Subcutaneous adipose tissue (tissue), 4 donors: ENCODE measurements around the gene CNOT2. TPM values are rescaled to one million over a fixed set of nuclear protein-coding genes. Genes with fewer than 3 reads are reported as not detected.

Experiments
- total RNA-seq, 4 donors: library from RNA; depleted of rRNA; stranded (reverse); fragments of >200 nt; gene quantifications; one replicate each; pipeline ENCODE4 v1.1.0, GENCODE V29; 2016
- TF ChIP-seq, protein P1 (sequence below): fragments of 450-650 bp; IDR thresholded peaks from one replicate; pipeline ENCODE4 v1.5.1; 2016; ENCODE audit warnings: low read depth, mild to moderate bottlenecking, control low read depth, antibody characterized with exemption, moderate library complexity

CNOT2 gene, protein sequence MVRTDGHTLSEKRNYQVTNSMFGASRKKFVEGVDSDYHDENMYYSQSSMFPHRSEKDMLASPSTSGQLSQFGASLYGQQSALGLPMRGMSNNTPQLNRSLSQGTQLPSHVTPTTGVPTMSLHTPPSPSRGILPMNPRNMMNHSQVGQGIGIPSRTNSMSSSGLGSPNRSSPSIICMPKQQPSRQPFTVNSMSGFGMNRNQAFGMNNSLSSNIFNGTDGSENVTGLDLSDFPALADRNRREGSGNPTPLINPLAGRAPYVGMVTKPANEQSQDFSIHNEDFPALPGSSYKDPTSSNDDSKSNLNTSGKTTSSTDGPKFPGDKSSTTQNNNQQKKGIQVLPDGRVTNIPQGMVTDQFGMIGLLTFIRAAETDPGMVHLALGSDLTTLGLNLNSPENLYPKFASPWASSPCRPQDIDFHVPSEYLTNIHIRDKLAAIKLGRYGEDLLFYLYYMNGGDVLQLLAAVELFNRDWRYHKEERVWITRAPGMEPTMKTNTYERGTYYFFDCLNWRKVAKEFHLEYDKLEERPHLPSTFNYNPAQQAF
- total RNA-seq = 100 to 1,000 TPM; 115 to 211 (median 141) TPM

DNA sequence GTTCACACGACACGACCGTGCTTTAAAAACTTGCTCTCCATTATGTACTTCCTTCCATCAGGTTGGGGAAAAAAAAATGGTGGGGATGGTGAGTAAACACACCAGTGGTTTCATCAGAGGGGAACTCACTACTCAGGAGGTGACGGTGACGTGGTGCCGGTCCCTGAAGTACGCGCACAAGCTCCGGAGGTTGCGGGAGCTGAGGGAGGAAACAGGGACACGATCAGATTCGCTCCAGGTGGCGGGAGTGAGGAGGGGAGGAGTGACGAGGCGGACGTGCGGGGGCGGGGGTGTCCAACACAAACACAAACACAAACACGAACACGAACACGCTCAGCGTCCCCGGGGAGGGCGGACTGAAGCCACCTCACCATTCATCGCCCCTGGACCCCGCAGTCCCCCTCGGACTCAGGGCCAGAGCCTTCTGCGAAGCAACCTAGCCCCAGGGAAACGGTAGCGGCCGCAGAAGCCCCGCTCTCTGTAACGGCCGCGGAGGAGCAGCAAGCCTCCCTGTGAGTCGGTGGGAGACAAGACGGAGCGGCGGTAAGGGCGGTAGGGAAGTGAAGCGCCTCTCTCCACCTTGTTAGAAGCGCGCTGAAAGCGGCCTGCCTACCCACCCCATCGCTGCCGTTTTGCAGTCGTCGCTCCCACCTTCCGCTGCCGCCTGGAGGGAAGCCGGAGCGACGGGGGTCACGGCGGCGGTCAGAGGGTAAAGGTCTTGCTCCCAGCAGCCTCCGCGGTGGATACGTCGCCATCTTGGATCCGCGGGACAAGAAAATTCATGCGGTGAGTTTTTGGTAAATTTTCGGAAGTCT, at the start of gene CNOT2:
CNOT2 (plus strand) TSS at position 739 of the 815 bp plus-strand sequence. CDS start 34,794 bp downstream, outside the sequence.
- TF ChIP-seq, protein P1, sequence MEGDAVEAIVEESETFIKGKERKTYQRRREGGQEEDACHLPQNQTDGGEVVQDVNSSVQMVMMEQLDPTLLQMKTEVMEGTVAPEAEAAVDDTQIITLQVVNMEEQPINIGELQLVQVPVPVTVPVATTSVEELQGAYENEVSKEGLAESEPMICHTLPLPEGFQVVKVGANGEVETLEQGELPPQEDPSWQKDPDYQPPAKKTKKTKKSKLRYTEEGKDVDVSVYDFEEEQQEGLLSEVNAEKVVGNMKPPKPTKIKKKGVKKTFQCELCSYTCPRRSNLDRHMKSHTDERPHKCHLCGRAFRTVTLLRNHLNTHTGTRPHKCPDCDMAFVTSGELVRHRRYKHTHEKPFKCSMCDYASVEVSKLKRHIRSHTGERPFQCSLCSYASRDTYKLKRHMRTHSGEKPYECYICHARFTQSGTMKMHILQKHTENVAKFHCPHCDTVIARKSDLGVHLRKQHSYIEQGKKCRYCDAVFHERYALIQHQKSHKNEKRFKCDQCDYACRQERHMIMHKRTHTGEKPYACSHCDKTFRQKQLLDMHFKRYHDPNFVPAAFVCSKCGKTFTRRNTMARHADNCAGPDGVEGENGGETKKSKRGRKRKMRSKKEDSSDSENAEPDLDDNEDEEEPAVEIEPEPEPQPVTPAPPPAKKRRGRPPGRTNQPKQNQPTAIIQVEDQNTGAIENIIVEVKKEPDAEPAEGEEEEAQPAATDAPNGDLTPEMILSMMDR = no peak

DNA sequence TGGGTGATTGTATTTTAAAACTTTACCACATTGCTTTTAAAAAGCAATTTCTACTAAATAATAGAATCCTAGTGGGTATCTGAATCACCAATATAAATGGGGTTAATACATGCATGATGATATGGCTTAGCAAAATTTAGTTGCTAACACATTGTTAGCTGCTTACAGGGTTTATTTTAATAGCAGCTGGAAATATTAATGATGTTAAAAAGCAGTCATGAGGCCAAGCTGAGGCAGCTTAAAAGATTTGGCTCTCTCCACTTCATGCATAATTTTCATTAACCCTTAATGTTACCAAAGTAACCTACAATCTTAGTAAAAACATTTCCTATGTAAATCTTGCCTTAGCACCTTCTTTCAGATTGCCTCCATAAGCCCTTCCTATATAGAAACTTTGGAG, 49.2 kb upstream of the CNOT2 start:
- TF ChIP-seq, protein P1 = no peak

DNA sequence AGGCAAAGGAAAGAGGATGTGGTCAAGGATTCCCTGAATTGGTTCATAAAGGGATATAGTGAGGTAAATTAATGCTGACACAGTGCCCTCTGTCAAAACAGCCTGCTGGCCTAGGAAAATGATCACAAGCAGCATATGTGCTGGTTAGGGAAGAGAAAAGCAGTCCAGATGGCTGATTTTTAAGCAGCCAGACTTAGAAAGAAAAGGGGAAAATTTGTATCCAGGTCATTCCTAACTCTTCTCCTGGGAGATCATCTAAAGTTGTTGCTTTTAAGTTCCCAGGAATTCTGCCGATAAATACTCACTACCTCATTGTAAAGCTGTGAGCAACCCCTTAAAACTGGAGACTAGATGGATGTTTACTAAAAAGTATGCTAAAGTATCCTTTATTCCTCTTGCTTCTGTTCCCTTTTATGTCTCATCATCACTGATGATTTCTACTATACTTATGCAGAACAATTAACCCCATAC, 46.4 kb upstream of the CNOT2 start:
- TF ChIP-seq, protein P1 = no peak

DNA sequence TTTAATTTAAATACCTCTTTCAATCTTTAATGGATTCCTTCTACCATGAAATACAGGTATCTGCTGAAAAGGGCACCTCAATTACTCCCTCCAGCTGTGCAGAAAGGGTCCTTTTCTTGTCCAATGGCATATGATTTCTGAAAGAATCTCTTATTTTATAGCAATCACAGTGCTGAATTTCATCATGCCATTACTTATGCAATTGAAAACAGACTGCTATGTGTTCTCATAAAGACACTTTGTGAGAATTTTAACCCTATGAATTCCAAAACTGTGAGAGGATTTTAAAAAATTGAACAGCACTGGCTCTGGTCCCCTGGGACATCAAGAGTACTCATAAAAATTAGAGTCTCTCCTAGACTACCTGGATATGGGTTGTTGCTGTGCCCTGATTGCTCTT, 45.9 kb upstream of the CNOT2 start:
- TF ChIP-seq, protein P1 = no peak

DNA sequence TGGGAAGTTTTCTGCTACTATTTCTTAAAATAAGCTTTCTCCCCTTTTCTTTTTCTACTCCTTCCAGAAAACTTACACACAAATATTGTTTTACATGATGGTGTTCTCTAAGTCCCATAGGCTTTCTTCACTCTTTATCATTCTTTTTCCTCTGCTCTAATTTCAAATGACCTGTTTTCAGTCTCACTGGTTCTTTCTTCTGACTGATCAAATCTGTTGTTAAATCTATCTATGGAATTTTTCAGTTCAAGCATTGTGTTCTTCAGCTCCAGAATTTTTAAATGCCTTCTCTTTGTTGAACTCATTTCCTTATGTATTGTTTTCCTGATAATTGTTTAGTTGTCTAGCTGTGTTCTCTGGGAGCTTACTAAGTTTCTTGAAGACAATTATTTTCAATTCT, 29.5 kb upstream of the CNOT2 start:
- TF ChIP-seq, protein P1 = no peak

DNA sequence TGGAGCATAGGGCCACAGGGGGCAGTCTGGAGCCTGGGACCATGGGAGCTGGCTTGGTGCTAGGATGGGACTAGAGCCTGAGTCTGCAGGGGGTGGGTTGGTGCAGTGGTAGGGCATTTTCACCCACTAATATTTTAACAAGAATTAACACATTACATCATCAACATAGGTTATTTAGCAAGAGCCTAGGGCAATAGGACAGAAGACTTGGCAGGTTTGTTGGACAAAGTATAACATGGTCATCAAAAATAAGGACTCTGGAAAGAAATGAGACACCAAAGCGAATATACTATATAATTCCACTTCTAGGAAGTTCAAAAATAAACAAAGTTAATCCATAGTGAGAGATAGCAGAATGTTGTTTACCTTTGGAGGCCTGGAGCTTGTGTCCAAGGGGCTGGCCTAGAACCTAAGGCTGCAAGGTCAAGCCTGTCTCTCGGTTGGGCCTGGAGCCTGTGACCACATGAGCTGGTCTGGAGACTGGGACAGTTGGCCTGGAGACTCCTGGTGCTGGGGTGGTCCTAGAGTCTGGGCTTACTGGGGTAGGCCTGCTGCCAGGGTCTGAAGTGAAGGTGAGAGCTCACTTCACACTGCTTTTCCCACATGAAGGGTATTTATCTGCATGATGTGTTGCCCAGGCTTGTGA, 28.1 kb upstream of the CNOT2 start:
- TF ChIP-seq, protein P1 = no peak
